Neural progenitor cell (in vitro differentiated cells): Measurements from ENCODE around the gene SYNDIG1. TPM values are rescaled to one million over a fixed set of nuclear protein-coding genes. Genes with fewer than 3 reads are reported as not detected.

ENCODE experiments used
- DNase-seq: peaks from one replicate; pipeline ENCODE4 v3.0.0-alpha.2; 2016; ENCODE audit warnings: low spot score
- H2AFZ ChIP-seq: fragments of 200-600 bp; sonication (generic); replicated peaks from 2 replicates; pipeline ENCODE4 v1.6.1; 2016; ENCODE audit warnings: antibody characterized with exemption
- H3F3A ChIP-seq: fragments of 200-600 bp; sonication (generic); 2 replicates; pipeline ENCODE4 v1.6.1; 2016; ENCODE audit warnings: antibody characterized with exemption, low read depth
- H3K27ac ChIP-seq: fragments of 200-600 bp; sonication (generic); 2 replicates; pipeline ENCODE4 v1.5.1; 2016; ENCODE audit warnings: mild to moderate bottlenecking
- H3K27me3 ChIP-seq: fragments of 200-600 bp; sonication (generic); 2 replicates; pipeline ENCODE4 v1.6.1; 2016; ENCODE audit warnings: mild to moderate bottlenecking, moderate library complexity
- H3K36me3 ChIP-seq: fragments of 200-600 bp; sonication (generic); 2 replicates; pipeline ENCODE4 v1.5.1; 2016
- H3K4me1 ChIP-seq: fragments of 200-600 bp; sonication (generic); 2 replicates; pipeline ENCODE4 v1.6.1; 2016; ENCODE audit warnings: mixed run types
- H3K4me2 ChIP-seq: fragments of 200-600 bp; sonication (generic); 2 replicates; pipeline ENCODE4 v1.6.1; 2016
- H3K4me3 ChIP-seq: fragments of 200-600 bp; sonication (generic); 2 replicates; pipeline ENCODE4 v1.5.1; 2016
- H3K79me2 ChIP-seq: fragments of 200-600 bp; sonication (generic); 2 replicates; pipeline ENCODE4 v1.6.1; 2016; ENCODE audit warnings: low read depth
- H3K9ac ChIP-seq: fragments of 200-600 bp; sonication (generic); 2 replicates; pipeline ENCODE4 v1.6.1; 2016
- H3K9me3 ChIP-seq: fragments of 200-600 bp; sonication (generic); 2 replicates; pipeline ENCODE4 v1.5.1; 2016; ENCODE audit warnings: low read depth
- H4K20me1 ChIP-seq: fragments of 200-600 bp; sonication (generic); 2 replicates; pipeline ENCODE4 v1.6.1; 2016; ENCODE audit warnings: low read depth
- H3K27ac Mint-ChIP-seq: 3 replicates; pipeline ENCODE4 v1.8.0; 2021; ENCODE audit warnings: mixed read lengths
- H3K27me3 Mint-ChIP-seq: 2 replicates; pipeline ENCODE4 v1.8.0; 2022; ENCODE audit warnings: low read depth, mild to moderate bottlenecking, inconsistent platforms, moderate library complexity, mixed read lengths; ENCODE audit not compliant: insufficient read depth
- H3K36me3 Mint-ChIP-seq: 3 replicates; pipeline ENCODE4 v1.8.0; 2021; ENCODE audit warnings: mixed read lengths
- H3K4me1 Mint-ChIP-seq: 3 replicates; pipeline ENCODE4 v1.8.0; 2021; ENCODE audit warnings: mixed read lengths
- H3K4me3 Mint-ChIP-seq: 3 replicates; pipeline ENCODE4 v1.8.0; 2021; ENCODE audit warnings: mild to moderate bottlenecking, moderate library complexity, mixed read lengths
- H3K9me3 Mint-ChIP-seq: 3 replicates; pipeline ENCODE4 v1.8.0; 2020; ENCODE audit warnings: mixed read lengths
- CTCF ChIP-seq: fragments of 200-600 bp; sonication (generic); IDR thresholded peaks from 2 replicates; pipeline ENCODE4 v1.5.1; 2017; ENCODE audit warnings: antibody characterized with exemption, mild to moderate bottlenecking
- EZH2 ChIP-seq: fragments of 200-600 bp; sonication (generic); IDR thresholded peaks from 2 replicates; pipeline ENCODE4 v1.6.1; 2017; ENCODE audit warnings: antibody characterized with exemption, mild to moderate bottlenecking, moderate library complexity
- EZH2phosphoT487 ChIP-seq: fragments of 200-600 bp; sonication (generic); IDR thresholded peaks from 2 replicates; pipeline ENCODE4 v1.6.1; 2017; ENCODE audit warnings: antibody characterized with exemption
- total RNA-seq: library from RNA; depleted of rRNA; stranded (reverse); fragments of >200 nt; gene quantifications from 2 replicates; pipeline ENCODE4 v1.2.3, GENCODE V29; 2015; ENCODE audit warnings: low replicate concordance

SYNDIG1 gene
- total RNA-seq, 1 donor from 2014 or later: 1.0 TPM

- DNase-seq: no peak
- no peak for TF ChIP-seq EZH2phosphoT487
- TF ChIP-seq EZH2: no peak
Measured at GRCh38 chr20:24705486-24705885, 236.1 kb downstream of the SYNDIG1 start.

GRCh38 chr20:24708411-24709295 is 239.2 kb downstream of the SYNDIG1 start:
- no peak for TF ChIP-seq EZH2phosphoT487
- no peak for TF ChIP-seq CTCF
- no peak for TF ChIP-seq EZH2
- peak overlapping the region; percentile 38 for H3K27ac ChIP-seq
- no peak overlapping the region for H3K4me3 Mint-ChIP-seq
- H3K9me3 Mint-ChIP-seq: peaks cover 8% of the 10 kb centered on the region
- DNase-seq: peak; percentile 23
- no peaks in the 10 kb centered on the region for H3K36me3 Mint-ChIP-seq
- peak overlapping the region; percentile 5 for H3K27ac Mint-ChIP-seq
- H3K79me2 ChIP-seq: no peaks in the 10 kb centered on the region
- H3K9me3 ChIP-seq: no peaks in the 10 kb centered on the region
- no peaks in the 10 kb centered on the region for H3K27me3 ChIP-seq
- peaks cover 10% of the 10 kb centered on the region for H3K4me1 Mint-ChIP-seq
- no peak overlapping the region for H3K4me3 ChIP-seq
- no peak overlapping the region for H3K9ac ChIP-seq
- peaks cover 13% of the 10 kb centered on the region for H3K4me1 ChIP-seq
- no peak overlapping the region for H2AFZ ChIP-seq
- no peaks in the 10 kb centered on the region for H4K20me1 ChIP-seq
- peak overlapping the region; percentile 43 for H3K4me2 ChIP-seq
- peaks cover 5% of the 10 kb centered on the region for H3K27me3 Mint-ChIP-seq
- peaks cover 7% of the 10 kb centered on the region for H3F3A ChIP-seq
- H3K36me3 ChIP-seq: no peaks in the 10 kb centered on the region

More at GRCh38 chr20:24705486-24705885, 236.1 kb downstream of the SYNDIG1 start:
- H3K36me3 ChIP-seq: no peaks in the 10 kb centered on the region
- Mint-ChIP-seq H3K27ac (no peak overlapping the region), H3K4me1 (peaks cover 10% of the 10 kb centered on the region), H3K36me3 (no peaks in the 10 kb centered on the region), H3K4me3 (no peak overlapping the region), H3K9me3 (no peaks in the 10 kb centered on the region), H3K27me3 (peaks cover 5% of the 10 kb centered on the region)
- no peak overlapping the region for H3K4me3 ChIP-seq
- H3K4me1 ChIP-seq: peaks cover 13% of the 10 kb centered on the region
- no peak overlapping the region for H2AFZ ChIP-seq
- no peak overlapping the region for H3K27ac ChIP-seq
- no peak overlapping the region for H3K4me2 ChIP-seq
- H3K9me3 ChIP-seq: no peaks in the 10 kb centered on the region
- no peaks in the 10 kb centered on the region for H4K20me1 ChIP-seq
- no peaks in the 10 kb centered on the region for H3K79me2 ChIP-seq
- H3K27me3 ChIP-seq: no peaks in the 10 kb centered on the region
- H3K9ac ChIP-seq: no peak overlapping the region
- peaks cover 7% of the 10 kb centered on the region for H3F3A ChIP-seq
